ENCODE data around the gene HOMEZ.
"Not testable (repeated sequence)": the region's sequence is repeated elsewhere in the genome, so short reads cannot be mapped to it uniquely, and the experiment has no call there.

HOMEZ gene, protein sequence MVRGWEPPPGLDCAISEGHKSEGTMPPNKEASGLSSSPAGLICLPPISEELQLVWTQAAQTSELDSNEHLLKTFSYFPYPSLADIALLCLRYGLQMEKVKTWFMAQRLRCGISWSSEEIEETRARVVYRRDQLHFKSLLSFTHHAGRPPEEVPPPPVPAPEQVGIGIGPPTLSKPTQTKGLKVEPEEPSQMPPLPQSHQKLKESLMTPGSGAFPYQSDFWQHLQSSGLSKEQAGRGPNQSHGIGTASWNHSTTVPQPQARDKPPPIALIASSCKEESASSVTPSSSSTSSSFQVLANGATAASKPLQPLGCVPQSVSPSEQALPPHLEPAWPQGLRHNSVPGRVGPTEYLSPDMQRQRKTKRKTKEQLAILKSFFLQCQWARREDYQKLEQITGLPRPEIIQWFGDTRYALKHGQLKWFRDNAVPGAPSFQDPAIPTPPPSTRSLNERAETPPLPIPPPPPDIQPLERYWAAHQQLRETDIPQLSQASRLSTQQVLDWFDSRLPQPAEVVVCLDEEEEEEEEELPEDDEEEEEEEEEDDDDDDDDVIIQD

DNA sequence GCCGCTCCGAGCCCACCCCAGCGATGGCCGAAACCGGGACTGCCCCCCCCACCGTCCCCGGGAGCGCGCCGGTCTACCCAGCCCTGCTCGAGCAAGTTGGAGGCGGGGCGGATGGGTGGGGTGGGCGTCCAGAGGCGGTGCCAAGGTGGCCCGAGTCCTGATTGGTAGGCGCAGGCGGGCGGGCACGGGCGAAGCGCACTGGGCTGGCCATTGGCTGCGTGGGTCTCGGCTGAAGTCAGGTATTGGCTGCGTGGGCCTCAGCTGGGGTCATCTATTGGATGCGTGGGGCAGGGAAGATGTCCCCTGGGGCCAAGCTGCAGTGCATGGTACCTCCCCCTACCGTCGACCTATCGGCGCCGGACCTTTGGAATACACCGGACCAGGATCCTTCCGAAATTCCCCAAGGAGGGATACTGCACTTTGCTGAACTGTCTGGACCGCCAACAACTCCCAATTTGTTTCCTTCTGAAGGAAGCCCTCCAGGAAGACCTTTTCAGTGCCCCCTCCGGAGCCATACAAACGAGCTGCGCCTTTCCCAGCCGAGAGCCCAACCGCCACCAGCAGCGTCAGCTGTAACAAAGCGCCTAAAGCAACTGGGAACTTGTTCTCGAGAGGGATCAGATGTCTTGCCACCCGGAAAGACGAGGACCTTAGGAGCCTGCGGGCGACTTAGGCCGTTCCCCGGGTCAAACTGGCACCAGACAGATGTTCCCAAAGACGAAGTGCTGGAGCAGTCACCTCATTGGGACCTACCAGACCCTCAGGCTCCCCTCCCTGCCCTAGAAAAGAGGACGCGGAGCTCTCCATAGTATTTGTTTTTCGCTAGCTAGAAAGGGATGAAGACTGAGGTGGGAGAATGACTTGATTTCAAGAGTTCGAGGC is at the start of gene HOMEZ:
Gene HOMEZ (minus strand): TSS at position 113 of the 882 bp plus-strand sequence. CDS start 180 bp downstream, outside the sequence.
- peak; percentile 96 for DNase-seq

GRCh38 chr14:23335623-23336022 is 49.7 kb upstream of the HOMEZ start:
- no peak for DNase-seq

GRCh38 chr14:23327947-23328744 is 42.2 kb upstream of the HOMEZ start:
- peak; percentile 76 for DNase-seq

GRCh38 chr14:23326491-23327332 is 40.8 kb upstream of the HOMEZ start:
- DNase-seq = no peak

DNA sequence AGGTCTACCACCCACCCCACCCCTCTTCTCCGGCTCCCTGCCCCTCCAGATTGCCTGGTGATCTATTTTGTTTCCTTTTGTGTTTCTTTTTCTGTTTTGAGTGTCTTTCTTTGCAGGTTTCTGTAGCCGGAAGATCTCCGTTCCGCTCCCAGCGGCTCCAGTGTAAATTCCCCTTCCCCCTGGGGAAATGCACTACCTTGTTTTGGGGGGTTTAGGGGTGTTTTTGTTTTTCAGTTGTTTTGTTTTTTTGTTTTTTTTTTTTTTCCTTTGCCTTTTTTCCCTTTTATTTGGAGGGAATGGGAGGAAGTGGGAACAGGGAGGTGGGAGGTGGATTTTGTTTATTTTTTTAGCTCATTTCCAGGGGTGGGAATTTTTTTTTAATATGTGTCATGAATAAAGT is 39.8 kb upstream of the HOMEZ start:
- DNase-seq = not testable (repeated sequence)

DNA sequence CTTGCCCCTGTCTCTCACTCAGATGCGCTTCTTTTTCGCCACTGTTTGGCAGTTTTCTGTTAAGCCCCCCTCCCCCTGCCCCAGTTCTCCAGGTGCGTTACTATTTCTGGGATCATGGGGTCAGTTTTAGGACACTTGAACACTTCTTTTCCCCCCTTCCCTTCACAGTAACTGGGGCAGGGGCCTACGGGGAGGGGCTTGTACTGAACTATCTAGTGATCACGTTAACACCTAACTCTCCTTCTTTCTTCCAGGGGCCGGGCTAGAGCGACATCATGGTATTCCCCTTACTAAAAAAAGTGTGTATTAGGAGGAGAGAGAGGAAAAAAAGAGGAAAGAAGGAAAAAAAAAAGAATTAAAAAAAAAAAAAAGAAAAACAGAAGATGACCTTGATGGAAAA is 39.1 kb upstream of the HOMEZ start:
- no peak for DNase-seq

- no peak for DNase-seq
These were observed 38.5 kb upstream of the HOMEZ start for GRCh38 chr14:23324455-23324846.

DNA sequence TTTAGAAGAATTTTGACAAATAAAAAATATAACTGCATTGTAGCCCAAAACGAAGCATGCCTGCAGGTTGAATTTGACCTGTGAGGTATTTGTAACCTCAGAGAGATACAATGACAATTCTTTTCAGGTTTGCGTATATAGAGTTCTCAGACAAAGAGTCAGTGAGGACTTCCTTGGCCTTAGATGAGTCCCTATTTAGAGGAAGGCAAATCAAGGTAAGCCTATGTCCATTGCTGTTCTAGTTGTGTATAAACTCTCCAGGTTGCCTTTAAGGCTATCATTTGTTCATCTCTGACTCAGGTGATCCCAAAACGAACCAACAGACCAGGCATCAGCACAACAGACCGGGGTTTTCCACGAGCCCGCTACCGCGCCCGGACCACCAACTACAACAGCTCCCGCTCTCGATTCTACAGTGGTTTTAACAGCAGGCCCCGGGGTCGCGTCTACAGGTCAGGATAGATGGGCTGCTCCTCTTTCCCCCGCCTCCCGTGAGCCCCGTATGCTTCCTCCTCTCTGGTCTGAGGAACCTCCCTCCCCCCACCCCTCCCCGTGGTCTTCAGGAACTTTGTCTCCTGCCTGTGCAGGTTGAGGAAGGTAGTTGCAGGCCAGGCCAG is 38.0 kb upstream of the HOMEZ start:
- DNase-seq = no peak

DNA sequence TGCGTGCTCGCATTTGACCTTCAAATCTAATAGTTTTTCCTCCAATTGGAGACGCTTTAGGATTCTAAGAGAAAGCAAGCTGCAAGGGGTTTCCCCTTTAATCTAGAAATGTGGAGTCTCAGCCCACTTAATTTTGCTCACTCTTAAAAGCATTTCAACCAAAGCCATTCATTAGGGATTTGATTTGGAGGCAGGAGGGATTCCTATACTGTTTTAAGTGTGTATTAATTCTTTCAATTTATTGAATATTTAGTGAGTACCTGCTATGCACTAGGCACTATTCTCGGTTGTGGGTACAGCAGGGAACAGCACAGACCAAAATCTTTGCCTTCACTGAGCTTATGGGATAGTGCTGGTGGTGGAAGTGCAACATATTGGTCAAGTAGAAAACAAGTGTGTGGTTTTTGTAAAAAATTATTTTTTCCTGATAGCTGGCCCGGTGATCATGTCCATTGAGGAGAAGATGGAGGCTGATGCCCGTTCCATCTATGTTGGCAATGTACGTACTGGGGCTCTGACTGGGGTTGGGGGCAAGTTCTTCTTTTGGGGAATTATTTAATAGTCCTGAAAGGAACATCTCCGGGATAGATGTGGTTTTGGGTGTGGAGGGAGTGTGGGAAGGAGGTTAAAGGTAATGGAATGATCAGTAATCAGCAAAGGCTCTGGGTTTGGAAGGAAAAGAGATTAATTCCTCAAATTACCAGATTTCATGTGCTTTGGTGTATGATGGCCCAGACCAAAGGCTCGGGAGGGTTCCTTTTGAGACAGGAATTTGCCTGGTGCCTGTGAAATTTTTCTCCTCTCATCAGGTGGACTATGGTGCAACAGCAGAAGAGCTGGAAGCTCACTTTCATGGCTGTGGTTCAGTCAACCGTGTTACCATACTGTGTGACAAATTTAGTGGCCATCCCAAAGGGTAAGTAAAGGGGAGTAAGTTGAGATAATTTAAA is 36.9 kb upstream of the HOMEZ start:
- DNase-seq = no peak

- DNase-seq = peak; percentile 36
These were observed 35.9 kb upstream of the HOMEZ start for GRCh38 chr14:23321572-23322547.

DNA sequence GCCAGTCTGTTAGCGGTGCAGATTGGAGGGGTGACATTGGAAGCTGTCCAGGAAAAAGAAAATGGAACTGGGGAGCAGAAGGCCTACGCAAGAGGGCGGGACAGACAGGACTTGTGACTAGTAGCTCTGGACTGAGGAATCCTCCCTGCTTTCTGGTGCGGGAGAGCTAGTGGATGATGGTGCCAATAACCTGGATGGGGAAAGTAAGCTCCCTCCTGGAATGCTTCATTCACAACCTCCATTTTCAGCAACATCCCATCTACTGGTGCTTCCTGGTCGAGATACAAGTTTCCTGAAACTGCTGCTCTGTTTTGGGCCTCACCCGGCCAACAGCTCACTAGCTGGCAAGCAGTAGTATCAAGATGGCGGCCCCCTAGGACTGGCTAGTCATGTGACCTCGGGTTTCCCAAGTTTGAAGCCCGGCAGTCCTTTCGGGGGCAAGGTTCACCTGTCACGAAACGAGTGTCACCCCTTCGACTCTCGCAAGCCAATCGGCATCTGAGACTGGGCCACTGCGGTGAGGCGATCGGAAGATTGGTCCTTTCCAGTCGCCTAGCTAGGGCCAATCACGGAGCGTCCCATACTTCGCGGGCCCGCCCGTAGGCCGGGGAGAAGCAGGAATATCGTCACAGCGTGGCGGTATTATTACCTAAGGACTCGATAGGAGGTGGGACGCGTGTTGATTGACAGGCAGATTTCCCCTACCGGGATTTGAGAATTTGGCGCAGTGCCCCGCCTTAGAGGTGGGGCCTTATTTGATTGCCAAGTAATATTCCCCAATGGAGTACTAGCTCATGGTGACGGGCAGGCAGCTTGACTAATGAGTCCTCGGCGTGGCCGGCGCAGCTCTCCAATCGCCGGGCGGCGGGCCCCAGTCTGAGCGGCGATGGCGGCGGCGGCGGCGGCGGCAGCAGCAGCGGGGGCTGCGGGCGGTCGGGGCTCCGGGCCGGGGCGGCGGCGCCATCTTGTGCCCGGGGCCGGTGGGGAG is 34.9 kb upstream of the HOMEZ start, which contains the start of gene PABPN1:
Gene PABPN1 (plus strand): TSS at position 874 of the 988 bp plus-strand sequence. CDS start 13 bp downstream, at position 887.
- peak; percentile 100 for DNase-seq

- DNase-seq = no peak
These were observed 34.0 kb upstream of the HOMEZ start for GRCh38 chr14:23319746-23320583.

DNA sequence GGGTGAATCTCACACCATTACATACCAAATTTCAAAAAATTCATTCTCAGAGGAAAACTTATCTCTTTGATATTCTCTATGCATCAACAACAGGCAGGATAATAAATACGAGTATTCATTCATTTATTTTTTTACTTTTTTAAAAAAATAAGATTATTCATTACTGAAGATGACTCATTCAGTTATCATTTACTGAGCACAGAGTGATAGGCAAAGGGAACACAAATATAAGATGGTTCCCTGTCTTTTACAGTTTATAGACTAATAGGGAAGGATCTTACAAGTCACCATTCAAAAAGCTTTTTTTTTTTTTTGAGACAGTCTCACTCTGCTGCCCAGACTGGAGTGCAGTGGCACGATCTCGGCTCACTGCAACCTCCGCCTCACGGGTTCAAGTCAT is 30.4 kb upstream of the HOMEZ start:
- no peak for DNase-seq

DNA sequence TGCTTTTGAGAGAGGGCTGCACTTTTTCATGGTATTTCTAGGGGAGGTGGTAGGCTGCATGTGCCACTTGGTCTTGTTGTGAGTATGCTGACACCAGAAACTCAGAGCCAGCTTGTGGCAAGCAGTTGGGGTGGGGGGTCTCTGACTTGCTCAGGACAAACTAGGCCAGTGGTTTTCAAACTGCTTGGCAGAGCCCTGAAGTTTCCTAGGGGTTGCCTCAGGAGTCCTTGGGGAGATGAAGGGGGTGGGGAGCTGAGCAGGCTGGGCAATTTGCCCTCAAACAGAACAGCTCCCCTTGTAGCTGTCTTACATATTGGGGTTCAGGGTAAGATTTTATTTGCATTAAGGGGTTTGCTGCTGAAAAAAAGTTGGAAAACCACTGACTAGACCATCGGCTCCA is 24.6 kb upstream of the HOMEZ start:
- DNase-seq = no peak

DNA sequence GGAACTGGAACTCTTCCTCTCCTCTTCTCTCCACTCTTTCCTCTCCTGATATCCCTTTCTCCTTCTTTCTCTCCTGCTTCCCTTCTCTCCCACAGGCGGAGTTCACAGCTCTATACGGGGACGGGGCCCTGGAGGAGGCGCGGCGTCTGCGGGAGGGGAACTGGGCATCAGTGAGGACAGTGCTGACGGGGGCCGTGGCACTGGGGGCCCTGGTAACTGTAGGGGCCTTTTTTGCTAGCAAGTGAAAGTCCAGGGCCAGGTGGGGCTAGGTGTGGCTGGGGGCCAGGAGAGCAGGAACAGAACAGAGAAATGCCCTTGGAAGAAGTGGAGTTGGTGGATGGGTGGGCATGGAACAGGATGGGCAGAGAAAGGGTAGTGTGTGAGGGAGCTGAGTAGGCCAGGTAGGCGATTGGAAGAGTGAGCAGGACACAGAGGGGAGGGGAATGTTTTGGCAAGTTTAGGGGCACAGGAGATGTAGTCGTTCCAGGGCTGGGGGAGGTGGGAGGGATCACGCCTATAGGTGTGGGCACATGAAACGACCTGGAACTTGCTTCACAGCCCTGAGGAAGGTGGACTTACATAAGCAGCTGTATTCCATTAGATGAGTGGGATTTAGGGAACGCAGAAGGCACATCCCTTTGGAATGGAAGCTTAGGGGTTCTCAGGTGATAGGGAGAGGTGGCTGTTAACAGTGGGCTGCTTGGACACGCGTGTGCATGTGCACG is 23.0 kb upstream of the HOMEZ start:
- DNase-seq = no peak
